Vagina (tissue), 2 donors: Measurements from ENCODE around the gene RYR2.

Source experiments
- CTCF ChIP-seq, 3 experiments: fragments of 450-650 bp in 2 of 3; fragments of 200-600 bp in 1 of 3; sonication (generic) in 1 of 3; IDR thresholded peaks; one replicate each; pipeline ENCODE4 v1.5.1; 2017 to 2019; ENCODE audit warnings: antibody characterized with exemption in 3 of 3, mild to moderate bottlenecking in 2 of 3, moderate library complexity in 2 of 3
- POLR2A ChIP-seq, 2 donors: fragments of 450-650 bp; IDR thresholded peaks; one replicate each; pipeline ENCODE4 v1.6.1; 2017; ENCODE audit warnings: antibody characterized with exemption in 2 of 2, mild to moderate bottlenecking in 2 of 2, moderate library complexity in 2 of 2
- POLR2AphosphoS5 ChIP-seq, 2 donors: sonication (generic); formaldehyde crosslinking; IDR thresholded peaks; one replicate each; pipeline ENCODE4 v1.9.0; 2017; ENCODE audit warnings: antibody characterized with exemption in 2 of 2, mild to moderate bottlenecking in 2 of 2, low read depth in 1 of 2; ENCODE audit not compliant: insufficient read depth in 1 of 2

DNA sequence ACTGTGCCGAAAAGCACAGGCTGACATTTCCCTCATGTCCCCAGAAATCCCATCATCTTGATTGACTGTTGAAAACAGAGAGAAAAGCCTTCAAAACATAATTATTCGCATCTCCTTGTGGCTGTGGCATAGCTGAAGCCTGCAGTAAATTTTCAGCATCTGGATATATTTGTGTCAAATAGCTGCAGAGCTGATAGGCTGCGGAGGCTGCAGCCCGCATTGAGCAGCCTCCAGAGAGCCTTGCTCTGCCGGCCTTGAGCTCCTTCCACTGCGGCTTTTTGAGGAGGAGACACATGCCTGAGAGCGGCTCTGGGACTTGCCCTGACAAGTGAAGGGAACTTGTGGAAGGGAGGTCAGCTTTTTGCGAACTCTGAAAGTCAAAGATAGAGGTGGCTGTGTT lies 144.7 kb downstream of the RYR2 start:
- no peak for TF ChIP-seq CTCF (IDR thresholded peaks at IDR 0.05)
- TF ChIP-seq POLR2AphosphoS5 (IDR thresholded peaks at IDR 0.05; ENCODE audit: insufficient read depth in 1 of 2, low read depth in 1 of 2), result no peak
- no peak for TF ChIP-seq POLR2A (IDR thresholded peaks at IDR 0.05)
